Cerebellar nuclear complex (tissue), 1 donor: Measurements from ENCODE around the gene LMO7.
"Not testable (repeated sequence)": the region's sequence is repeated elsewhere in the genome, so short reads cannot be mapped to it uniquely, and the experiment has no call there.

Experiments
- DNase-seq, 2 experiments: peaks; one replicate each; lab custom pipeline; 2025; lab: John Stamatoyannopoulos, UW

LMO7 gene

DNA sequence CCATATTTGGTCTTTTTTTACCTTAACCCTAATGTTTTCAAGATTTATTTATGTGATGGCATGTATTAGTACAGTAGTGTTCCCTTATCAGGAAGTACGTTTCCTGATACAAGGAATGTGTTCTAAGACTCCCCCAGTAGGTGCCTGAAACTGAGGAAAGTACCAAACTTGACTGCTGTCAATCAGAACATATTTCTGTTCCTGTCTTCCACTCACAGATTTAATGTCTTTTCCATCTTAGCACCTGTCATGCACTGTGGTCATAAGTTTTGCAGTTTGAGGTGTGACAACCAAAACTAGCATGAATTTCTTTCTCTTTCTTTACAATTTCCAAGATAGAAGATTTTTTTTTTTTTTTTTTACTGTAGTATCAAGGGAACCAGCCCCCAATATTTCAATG is 62.9 kb downstream of the LMO7 start:
- DNase-seq = no peak

DNA sequence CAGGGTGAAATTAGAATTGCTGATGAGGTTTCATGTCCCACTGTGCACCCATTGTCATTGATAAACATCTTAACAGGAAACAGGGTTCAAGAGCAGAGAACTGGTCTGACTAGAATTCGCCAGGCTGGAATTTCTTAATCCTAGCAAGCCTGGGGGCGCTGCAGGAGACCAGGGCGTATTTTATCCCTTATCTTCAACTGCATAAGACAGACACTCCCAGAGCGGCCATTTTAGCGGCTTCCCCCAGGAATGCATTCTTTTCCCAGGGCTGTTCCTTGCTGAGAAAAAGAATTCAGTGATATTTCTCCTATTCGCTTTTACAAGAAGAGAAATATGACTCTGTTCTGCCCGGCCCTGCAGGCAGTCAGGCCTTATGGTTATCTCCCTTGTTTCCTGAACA is 63.6 kb downstream of the LMO7 start:
- DNase-seq = not testable (repeated sequence)

DNA sequence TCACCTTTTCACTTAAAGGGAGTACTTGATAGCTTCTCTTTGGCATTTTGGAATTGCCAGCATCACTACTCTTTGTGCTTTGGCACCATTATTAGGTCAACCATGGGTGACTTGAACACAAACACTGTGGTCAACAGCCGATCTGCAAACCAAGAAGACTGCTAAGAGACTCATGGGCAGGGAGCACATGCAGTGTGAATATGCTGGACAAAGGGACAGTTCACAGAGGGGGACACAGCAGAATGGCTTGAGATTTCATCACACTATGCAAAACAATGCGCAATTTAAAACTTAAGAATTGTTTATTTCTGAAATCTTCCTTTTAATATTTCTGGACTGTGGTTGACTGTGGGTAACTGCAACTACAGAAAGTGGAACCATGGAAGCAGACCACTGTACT is 64.4 kb downstream of the LMO7 start:
- no peak for DNase-seq

DNA sequence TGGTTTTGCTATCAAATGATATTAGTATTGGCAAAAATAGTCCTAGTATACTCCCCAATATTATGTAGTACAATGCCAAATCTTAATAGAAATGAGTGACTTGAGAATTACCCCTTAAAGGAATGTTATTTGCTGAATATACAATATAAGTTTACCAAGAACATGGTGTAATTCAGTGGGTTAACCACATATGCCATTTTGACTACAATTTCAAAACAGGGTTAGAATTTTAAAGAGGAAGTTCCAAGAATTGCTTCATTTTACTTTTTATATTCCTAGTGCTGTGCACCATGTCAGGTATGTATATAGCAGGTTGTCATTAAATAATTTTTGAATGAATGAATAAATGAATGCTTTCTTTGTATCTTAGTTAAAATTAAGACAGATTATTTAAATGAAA is 66.3 kb downstream of the LMO7 start:
- no peak for DNase-seq

DNA sequence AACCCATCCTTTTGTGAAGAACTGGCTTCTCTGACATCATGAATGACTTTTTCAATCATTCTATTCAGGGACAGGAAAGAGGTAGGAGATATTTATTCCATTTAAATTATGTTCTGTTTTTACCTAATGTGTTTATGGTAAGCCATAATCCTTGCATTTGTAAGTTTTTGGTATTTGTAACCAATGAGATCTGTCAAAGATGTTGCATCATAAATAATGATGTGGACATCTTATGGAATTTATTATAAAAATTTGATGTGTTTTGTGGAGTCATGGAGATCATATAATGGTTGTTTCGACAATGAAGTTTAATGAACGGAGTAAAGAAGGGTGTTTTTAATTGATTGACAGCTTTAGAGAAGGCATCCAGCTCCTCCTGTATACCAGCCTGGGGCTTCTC is 67.6 kb downstream of the LMO7 start:
- no peak for DNase-seq

DNA sequence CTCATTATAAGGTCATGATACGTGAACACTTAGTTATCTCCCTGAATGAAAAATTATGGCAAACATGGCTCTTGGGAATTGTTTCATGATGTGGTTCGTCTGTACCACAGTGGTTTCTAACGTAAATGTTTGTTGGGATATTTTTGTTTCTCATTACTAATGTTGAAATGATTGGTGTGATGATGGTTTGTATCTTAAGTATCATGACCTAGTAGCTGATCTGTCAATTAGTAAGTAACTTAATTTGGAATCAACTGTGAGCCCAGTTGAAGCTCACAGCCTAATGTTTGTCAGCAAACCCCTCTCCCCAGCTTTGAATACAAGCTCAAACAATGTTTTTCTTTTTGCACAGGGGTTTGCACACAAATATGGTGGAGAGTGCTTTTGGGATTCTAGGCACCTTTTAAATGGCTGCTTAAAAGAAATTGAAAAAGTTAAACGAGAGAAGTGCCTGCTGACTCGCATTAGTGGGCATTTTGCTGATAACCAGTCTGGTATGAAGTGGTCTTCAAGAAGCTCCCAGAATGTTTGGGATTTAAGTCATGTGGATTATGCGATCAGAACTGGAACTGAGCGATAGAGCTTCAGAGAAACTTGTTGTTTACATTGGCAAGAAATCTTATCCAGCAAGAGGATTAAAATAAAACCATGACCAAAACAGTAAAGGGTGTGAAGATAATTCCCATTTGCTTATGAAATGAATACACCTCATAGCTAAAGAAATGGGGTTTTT is 68.2 kb downstream of the LMO7 start:
- no peak for DNase-seq

DNA sequence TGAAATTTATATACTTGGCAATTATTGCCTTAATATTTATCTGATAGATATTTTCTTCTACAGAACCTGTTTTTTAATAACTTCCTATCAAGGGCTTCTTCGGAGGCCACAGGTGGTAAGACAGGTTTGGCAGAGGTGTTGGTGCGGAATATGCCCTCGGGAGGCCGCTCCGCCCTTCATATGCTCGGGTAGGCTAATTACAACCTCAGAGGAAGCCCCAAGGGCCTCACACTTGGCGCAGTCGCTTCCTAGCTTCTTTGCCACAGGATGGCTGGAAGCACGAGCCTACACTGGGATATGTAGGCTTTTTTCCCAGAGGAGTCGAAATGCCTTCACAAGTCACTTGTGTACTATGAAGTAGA is 68.8 kb downstream of the LMO7 start:
- DNase-seq = no peak

DNA sequence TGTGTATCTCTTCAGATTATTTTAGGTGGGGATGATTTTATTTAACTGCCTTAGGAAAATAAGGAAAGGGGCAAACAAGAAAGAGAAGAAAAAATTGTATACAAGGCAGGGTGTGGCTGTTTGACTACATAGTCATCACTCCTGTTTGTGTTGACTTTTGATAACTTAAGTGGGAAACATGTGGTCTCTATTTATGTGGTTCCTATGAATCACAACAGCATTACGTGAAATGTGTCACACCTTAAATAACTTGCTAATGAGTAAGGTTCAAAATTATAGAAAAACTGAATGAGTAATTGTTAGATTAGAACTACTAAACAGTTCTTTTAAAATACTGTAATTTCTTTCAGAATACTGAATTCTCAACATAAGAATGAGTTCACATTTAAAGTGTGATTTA is 69.3 kb downstream of the LMO7 start:
- DNase-seq = no peak

DNA sequence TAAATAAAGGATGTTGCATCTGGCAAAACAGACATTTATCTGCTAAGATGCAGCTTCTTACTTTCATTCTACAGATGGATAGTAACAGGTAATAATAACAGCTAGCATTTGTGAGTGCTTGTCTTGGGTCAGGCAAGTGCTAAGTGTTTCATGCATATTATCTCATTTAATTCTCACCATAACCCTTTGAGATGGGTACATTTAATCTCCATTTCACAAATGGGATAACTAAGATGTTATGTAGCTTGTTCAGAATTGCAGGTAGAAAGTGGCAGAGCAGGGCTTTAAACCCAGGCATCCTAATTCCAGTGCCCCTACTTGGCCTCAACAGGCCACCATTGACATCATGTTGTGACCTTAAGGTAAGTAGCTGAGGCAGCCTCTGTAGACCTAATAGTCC is 69.8 kb downstream of the LMO7 start:
- no peak for DNase-seq

DNA sequence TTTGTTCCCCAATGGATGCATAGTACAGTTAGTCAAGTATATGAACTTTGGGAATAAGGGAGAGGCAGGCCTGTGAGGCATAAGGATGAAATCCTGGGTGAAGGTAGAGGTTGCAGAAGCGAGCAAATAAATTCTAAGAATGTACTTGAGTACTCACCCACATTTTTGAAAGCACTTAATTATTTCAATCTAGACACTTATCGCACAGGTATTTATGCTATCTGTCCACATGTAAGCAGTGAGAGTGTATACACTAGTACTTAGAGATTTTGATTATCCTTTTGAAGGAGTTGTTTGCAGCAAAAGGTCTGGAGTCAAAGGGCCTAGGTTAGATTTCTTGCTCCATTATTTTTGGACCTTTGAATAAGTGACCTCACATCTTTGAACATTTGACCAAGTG is 77.7 kb downstream of the LMO7 start:
- DNase-seq = no peak

DNA sequence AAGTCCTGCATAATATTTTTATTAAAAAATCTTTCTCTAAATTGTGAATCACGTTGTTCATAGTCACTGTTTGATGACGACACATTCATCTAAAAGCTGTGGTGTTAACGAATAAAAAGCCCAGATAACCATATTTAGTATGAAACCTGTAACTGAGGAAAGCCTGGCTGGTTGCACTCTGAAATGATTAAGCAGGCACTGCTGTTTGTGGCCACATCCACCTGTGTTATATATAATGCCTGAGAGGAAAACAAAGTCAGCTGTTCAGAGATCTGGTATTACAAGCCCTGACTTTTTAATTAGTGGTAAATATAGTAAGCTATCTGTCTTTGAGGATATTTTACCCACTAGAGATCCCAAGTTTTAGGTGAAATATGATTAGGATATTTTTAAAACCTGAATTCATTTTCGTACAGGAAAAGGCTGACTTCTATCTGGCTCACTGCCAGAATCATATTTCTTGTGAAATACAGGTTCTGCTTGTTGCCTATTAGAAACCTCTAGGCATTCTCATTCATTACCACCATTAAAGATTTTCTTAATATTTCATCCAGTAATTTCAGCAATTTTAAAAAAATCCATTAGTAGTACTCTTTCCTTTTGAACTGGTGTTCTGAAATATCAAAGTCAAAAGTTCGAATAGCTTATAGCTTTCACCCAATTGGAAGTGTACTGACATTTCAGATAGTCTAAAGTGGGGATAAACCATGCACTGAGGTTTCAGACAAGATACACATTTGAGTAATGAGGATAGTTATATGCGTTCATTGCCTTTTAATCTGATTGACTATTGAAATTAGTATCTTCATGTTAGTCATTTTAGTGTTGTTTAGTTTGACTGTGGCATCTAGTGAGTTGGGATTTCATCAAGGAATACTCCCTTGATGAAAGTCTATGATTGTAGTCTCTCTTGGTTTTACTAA is 79.7 kb downstream of the LMO7 start:
- DNase-seq = no peak

DNA sequence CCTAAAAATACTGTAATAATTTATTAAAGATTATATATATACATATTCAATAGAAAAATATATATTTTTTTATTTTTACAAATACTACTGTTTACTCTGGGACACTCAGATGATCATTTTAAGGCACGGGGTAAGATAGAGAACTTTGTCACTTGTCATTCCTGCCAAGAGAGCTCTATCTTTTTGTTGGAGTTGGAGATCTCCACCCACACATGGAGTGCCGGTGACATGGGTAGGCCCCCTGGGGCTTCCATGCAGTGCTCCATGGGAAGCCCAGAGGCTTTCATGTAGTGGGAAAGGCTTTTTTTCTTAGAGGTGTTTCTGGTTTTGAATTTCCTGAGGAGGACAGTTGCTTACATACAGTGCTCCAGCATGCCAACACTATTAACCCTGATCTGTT is 81.4 kb downstream of the LMO7 start:
- no peak for DNase-seq

DNA sequence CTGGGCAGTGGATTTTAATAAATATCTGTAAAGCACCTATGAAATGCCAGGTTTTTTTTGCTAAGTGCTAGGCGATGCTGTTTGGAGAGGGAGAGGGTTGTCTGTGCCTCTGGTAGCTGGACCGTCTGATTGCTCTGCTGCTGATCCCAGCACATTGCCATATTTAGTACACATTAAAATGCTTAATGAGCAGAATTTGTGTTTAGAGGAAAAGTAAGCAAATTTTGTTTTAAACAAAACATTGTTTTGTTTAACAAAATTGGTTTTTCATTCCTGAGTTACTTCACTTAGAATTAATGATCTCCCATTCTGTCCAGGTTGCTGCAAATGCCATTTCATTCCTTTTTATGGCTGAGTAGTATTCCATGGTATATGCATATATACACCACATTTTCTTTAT is 85.2 kb downstream of the LMO7 start:
- no peak for DNase-seq

DNA sequence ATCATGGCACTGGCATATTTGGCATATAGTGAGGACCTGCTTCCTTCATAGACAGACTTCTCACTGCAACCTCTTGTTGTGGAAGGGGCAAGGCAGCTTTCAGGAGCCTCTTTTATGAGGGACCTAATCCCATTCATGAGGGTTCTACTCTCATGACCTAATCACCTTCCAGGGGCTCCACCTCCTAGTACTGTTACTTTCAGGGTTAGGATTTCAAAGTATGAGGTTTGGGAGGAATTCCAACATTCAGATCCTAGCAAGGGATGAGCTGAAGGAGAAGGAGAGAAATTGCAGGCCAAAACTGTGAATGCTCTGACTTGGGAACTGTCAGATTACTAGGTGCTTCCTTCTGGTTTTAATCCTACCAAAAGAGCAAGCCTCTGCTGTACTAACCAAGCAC is 87.8 kb downstream of the LMO7 start:
- no peak for DNase-seq

DNA sequence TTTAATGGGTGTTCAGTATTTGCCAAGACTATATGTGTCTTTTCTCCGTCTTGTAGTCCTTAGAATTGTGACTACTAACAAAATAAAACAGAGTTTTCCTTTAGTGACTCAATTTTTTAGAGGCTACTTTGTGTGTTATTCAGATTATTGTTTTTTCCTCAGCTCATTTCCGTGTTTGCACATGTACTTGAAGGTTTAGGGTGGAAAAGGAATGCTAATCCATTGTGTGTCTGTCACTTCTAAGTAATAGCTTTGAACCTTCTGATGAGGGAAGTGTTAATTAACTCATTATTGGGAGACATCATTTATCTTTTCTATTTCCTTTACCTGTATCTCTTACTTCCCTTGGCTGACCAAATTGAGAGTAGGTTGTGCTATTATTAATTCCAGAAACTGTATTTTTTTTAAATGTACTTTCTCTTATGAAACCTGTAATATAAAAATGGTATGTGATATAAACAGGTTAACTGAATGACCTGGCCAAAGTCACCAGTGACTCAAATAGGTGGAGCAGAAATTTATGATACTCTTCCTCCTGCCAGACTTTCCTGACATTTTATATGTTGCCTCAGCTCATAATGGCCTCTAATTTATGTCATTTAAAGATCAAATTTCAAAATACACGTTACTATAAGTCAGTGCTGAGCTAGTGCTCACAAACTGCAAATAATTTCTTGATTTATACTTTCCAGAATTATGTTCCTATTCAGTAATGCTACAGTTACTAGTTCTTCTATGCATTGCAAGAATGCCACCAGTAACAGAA is 88.8 kb downstream of the LMO7 start:
- DNase-seq = no peak

DNA sequence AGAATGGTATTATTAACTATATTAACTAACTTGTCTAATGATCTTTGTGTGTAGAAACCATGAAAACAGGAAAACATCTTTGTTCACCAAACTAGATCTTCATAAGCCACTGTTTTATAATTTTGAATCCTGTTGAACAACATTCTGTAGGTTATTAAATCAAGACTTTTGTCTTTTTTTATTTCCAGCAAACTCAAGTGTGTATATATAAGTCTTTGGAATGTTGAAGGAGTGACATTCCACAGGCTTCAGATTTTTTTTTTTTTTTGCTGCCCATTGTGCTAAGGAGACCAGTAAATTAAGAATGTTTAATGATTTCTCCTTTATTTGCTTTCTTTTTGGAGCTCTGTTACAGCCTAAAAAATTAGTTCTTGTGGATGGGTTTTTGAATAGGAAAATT is 89.6 kb downstream of the LMO7 start:
- DNase-seq = no peak

DNA sequence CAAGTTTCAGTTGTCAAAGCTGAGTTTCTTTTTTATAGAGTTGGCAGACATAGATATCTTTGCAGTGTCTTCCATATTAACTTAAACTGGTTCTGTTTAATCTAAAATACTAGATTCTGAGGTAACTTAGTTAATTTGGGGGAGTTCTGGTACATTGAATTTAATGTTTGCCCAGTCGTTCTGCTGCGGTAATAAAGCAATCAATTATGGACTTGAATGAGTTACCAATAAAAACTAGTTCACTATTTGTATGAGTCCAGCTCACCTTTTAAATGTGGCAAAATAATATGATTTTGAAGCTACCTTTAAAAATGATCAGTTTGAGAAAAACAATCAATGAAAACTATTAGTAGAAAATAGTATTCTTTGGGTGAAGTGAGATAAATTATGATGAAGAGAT is 90.2 kb downstream of the LMO7 start:
- no peak for DNase-seq

DNA sequence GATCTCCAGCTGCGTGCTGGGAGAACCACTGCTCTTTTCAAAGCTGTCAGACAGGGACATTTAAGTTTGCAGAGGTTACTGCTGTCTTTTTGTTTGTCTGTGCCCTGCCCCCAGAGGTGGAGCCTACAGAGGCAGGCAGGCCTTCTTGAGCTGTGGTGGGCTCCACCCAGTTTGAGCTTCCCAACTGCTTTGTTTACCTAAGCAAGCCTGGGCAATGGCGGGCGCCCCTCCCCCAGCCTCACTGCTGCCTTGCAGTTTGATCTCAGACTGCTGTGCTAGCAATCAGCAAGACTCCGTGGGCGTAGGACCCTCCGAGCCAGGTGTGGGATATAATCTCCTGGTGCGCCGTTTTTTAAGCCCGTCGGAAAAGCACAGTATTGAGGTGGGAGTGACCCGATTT is 97.0 kb downstream of the LMO7 start:
- DNase-seq = not testable (repeated sequence)

DNA sequence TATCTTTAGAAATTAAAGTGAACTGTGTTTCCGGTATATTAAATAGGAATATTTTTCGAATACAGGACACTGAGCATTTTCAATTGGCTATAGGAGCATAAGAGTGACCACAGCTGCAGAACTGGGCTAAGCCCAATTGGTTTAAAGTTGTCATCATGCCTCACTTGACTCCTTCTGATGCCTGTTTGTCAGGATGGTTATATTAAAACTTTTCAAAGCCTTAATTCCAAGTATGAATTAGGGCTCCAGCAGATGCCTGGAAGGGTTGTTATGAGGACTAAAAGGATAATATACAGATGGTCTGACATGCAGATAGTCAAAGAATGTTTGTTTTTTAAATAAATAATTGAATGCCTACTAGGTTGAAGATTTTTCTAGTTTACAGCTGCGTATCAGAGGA is 100.0 kb downstream of the LMO7 start:
- DNase-seq = no peak

DNA sequence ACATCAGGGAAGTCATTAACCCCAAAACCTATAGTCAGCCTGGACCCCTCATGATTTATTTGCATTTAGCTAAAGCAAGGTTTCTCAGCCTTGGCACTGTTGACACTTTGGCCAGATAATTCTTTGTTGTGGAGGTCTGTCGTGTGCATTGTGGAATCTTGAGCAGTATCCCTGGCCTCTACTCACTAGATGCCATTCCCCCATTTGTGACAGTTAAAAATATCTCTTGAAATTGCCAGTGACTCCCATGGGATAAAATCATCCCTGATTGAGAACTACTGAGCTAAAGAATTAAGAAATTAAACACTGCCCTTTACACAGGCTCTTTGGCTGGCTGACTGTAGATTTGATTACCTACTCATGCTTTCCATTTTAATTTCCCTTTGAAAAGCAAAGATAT is 102.7 kb downstream of the LMO7 start:
- DNase-seq = no peak

DNA sequence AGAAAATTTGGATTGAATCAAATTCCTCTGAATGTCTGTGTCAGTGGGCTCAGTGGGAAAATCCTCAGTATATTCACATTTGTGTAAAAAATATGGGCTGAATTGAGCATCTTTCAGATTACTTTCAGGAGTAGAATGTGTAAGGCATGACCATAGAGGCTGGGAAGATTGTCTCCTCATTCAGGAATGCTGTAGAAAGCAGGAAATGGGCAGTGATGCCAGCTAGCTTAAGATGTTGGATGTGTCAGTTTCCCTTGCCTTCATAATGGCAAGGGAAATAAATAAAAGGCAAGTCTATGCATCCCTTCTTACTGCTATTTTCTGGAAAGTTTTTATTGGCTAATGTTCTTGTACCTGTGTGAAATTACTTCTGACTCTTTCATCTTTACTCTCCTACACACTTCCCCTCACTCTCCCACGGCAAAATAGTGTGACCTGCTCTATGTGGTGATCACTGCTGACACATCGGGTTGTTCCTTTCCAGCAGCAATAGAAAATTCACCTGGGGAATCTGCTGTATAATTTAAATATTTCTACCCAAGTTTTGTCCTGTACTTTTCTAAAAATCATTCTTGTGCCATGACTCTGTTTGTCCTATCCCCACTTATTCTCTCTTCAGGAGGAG is 103.2 kb downstream of the LMO7 start:
- no peak for DNase-seq

DNA sequence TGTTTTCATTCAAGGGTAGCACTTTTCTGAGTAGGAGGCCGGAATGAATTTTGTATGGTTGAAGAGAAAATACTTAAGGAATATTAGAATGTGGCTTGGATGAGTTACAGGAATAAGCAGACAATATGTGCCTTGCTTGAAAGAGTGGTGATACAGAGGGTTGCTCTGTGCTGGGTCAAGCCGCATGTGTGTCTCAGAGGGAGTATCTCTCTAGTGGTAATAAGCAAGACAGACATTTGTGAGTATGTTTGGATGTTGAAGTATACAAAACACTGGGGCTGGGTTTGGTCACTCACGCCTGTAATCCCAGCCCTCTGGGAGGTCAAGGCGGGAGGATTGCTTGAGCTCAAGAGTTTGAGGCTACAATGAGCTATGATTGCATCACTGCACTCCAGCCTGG is 103.9 kb downstream of the LMO7 start:
- no peak for DNase-seq
